ENCODE results near the gene MYOZ2. TPM values are rescaled to one million over a fixed set of nuclear protein-coding genes. Genes with fewer than 3 reads are reported as not detected.

MYOZ2 gene
- total and polyA plus RNA-seq, 2 donors from 2014 or later = 0.19 to 0.77 TPM

DNA sequence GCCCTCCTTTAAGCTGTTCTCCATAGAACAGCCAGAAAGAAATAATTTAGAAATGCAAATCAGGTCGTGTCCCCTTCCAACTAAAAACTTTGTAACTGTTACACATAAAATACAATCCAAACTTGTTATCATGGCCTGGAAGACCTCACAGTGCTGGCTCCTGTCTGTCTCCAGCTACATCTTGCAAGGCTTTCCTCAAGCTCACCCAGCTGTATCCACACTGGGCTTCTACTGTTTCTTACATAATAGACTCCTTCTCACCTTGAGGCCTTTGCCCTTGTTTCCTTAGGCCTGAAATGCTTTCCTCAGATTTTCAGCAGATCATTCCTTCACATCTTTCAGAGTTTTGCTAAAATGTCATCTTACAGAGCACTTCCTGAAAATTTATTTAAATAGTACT lies 43.4 kb downstream of the MYOZ2 start:
- no peaks in the 10 kb centered on the region for H3K27me3 ChIP-seq (ENCODE audit: control insufficient read depth, insufficient read depth, low read length)
- peaks cover 0 to 2% (median 0%) of the 10 kb centered on the region in 3 donors for H3K4me1 ChIP-seq (ENCODE audit: control insufficient read depth in 2 of 3, insufficient read depth in 2 of 3, low read depth in 1 of 3, low read length in 3 of 3)
- intact Hi-C loops (cut with DNase I) = no loop called here
- DNase-seq = no peak
- H3K9ac ChIP-seq (ENCODE audit: low read length in 3 of 3) = no peak overlapping the region
- no peaks in the 10 kb centered on the region for H3K9me3 ChIP-seq (ENCODE audit: control insufficient read depth in 2 of 3, insufficient read depth in 1 of 3, low read length in 3 of 3)
- no peaks in the 10 kb centered on the region for H3K36me3 ChIP-seq (ENCODE audit: control insufficient read depth in 2 of 3, insufficient read depth in 3 of 3, low read length in 3 of 3)
- H3K4me3 ChIP-seq (ENCODE audit: low read length in 3 of 3) = no peak overlapping the region
- TF ChIP-seq, protein P1, sequence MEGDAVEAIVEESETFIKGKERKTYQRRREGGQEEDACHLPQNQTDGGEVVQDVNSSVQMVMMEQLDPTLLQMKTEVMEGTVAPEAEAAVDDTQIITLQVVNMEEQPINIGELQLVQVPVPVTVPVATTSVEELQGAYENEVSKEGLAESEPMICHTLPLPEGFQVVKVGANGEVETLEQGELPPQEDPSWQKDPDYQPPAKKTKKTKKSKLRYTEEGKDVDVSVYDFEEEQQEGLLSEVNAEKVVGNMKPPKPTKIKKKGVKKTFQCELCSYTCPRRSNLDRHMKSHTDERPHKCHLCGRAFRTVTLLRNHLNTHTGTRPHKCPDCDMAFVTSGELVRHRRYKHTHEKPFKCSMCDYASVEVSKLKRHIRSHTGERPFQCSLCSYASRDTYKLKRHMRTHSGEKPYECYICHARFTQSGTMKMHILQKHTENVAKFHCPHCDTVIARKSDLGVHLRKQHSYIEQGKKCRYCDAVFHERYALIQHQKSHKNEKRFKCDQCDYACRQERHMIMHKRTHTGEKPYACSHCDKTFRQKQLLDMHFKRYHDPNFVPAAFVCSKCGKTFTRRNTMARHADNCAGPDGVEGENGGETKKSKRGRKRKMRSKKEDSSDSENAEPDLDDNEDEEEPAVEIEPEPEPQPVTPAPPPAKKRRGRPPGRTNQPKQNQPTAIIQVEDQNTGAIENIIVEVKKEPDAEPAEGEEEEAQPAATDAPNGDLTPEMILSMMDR (IDR thresholded peaks at IDR 0.05; ENCODE audit: borderline replicate concordance, extremely low read depth, insufficient read depth) = no peak
- no peak overlapping the region for H3K27ac ChIP-seq (ENCODE audit: low read depth in 2 of 2, low read length in 2 of 2)
- no peak for FAIRE-seq

DNA sequence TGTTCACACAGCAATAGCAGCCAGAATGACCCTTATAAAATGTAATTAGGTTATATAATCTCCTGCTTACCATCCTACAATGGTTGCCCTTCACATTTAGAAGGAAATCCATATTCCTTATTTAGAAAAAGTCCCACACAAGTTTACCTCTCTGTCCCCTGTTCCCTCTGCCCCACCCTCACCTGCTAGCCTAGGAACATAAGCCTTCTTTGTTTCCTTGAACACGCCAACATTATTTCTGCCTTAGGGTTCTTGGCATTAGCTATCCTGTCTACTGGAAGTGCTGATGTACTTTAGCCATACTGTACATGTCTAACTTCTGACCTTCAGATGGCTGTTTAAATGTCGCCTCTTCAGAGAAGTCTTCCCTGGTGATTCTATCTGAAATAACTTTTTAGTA lies 48.5 kb downstream of the MYOZ2 start:
- DNase-seq (no peak), FAIRE-seq (no peak)
- Histone ChIP-seq H3K9ac (ENCODE audit: low read length in 3 of 3) (no peak overlapping the region), H3K4me1 (ENCODE audit: control insufficient read depth in 2 of 3, insufficient read depth in 2 of 3, low read depth in 1 of 3, low read length in 3 of 3) (peaks cover 0 to 6% (median 0%) of the 10 kb centered on the region in 3 donors), H3K27ac (ENCODE audit: low read depth in 2 of 2, low read length in 2 of 2) (no peak overlapping the region), H3K27me3 (ENCODE audit: control insufficient read depth, insufficient read depth, low read length) (no peaks in the 10 kb centered on the region), H3K4me3 (ENCODE audit: low read length in 3 of 3) (no peak overlapping the region), H3K9me3 (ENCODE audit: control insufficient read depth in 2 of 3, insufficient read depth in 1 of 3, low read length in 3 of 3) (no peaks in the 10 kb centered on the region), H3K36me3 (ENCODE audit: control insufficient read depth in 2 of 3, insufficient read depth in 3 of 3, low read length in 3 of 3) (no peaks in the 10 kb centered on the region)
- TF ChIP-seq, protein P1 (IDR thresholded peaks at IDR 0.05; ENCODE audit: borderline replicate concordance, extremely low read depth, insufficient read depth) = no peak
- intact Hi-C loops (cut with DNase I) = no loop called here

DNA sequence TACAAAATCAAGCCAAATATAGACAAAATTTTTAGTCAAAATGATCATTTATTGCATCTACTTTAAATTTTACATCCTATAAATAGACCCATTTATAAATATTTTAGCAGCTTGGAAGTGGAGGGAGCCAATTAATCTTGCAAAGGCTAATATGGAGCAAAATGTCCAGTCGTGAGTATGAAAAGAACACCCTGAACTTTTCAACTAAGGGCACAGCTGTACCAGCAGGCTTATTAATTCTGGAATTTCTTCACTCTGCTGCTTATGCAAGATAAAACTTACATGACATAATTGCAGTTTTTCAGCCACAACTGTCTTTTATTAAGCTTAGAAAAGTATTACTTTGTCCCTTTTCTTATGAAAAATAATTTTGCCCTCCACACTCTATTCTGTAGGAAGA lies 54.0 kb downstream of the MYOZ2 start:
- Histone ChIP-seq H3K4me1 (ENCODE audit: control insufficient read depth in 2 of 3, insufficient read depth in 2 of 3, low read depth in 1 of 3, low read length in 3 of 3) (peaks cover 0 to 6% (median 0%) of the 10 kb centered on the region in 3 donors), H3K27ac (ENCODE audit: low read depth in 2 of 2, low read length in 2 of 2) (peak overlapping the region in 1 of 2 donors; percentile 41)
- peak in 1 of 5 donors; percentile 35 for DNase-seq

More for the DNA sequence above, 54.0 kb downstream of the MYOZ2 start:
- intact Hi-C loops (cut with DNase I) = no loop called here
- no peaks in the 10 kb centered on the region for H3K27me3 ChIP-seq (ENCODE audit: control insufficient read depth, insufficient read depth, low read length)
- FAIRE-seq = peak; percentile 37
- H3K4me3 ChIP-seq (ENCODE audit: low read length in 3 of 3) = no peak overlapping the region
- H3K9me3 ChIP-seq (ENCODE audit: control insufficient read depth in 2 of 3, insufficient read depth in 1 of 3, low read length in 3 of 3) = no peaks in the 10 kb centered on the region
- H3K36me3 ChIP-seq (ENCODE audit: control insufficient read depth in 2 of 3, insufficient read depth in 3 of 3, low read length in 3 of 3) = no peaks in the 10 kb centered on the region
- TF ChIP-seq, protein P1 (IDR thresholded peaks at IDR 0.05; ENCODE audit: borderline replicate concordance, extremely low read depth, insufficient read depth) = no peak
- H3K9ac ChIP-seq (ENCODE audit: low read length in 3 of 3) = no peak overlapping the region
